HepG2 (cell line): ENCODE data around the gene SMPD1. TPM values are rescaled to one million over a fixed set of nuclear protein-coding genes. Genes with fewer than 3 reads are reported as not detected.

Source experiments
- TFAP4 ChIP-seq: sonication (generic); IDR thresholded peaks from 2 replicates; pipeline ENCODE4 v1.6.1; 2016; ENCODE audit warnings: low read depth, borderline replicate concordance
- TFDP1 ChIP-seq: IDR thresholded peaks from 2 replicates; pipeline ENCODE4 v1.6.1; 2016; ENCODE audit warnings: missing compliant biosample characterization, missing genetic modification reagents, borderline replicate concordance
- ZGPAT ChIP-seq: IDR thresholded peaks from 2 replicates; pipeline ENCODE4 v1.6.1; 2016; ENCODE audit warnings: mild to moderate bottlenecking
- ZHX2 ChIP-seq, 2 experiments: sonication (generic) in 1 of 2; formaldehyde crosslinking in 1 of 2; IDR thresholded peaks; 2 replicates each; pipeline versions ENCODE4 v1.6.1 to v1.9.0; 2014 to 2022; ENCODE audit warnings: antibody characterized with exemption in 1 of 2, borderline replicate concordance in 1 of 2, inconsistent platforms in 1 of 2, low read depth in 1 of 2, missing genetic modification reagents in 1 of 2
- ZNF121 ChIP-seq: sonication (generic); formaldehyde crosslinking; IDR thresholded peaks from 2 replicates; pipeline ENCODE4 v1.5.0; 2020; ENCODE audit warnings: mild to moderate bottlenecking, missing genetic modification reagents
- ZNF143 ChIP-seq: sonication (generic); formaldehyde crosslinking; IDR thresholded peaks from 2 replicates; pipeline ENCODE4 v1.4.0; 2020; ENCODE audit warnings: missing genetic modification reagents
- ZNF629 ChIP-seq: sonication (generic); formaldehyde crosslinking; conservative IDR thresholded peaks from 2 replicates; pipeline ENCODE4 v1.5.0; 2020; ENCODE audit warnings: missing genetic modification reagents
- ZNF775 ChIP-seq: sonication (generic); formaldehyde crosslinking; IDR thresholded peaks from 2 replicates; pipeline ENCODE4 v1.4.0; 2020; ENCODE audit warnings: missing genetic modification reagents, mild to moderate bottlenecking, moderate library complexity, borderline replicate concordance
- polyA plus RNA-seq, 8 experiments: library from polyadenylated mRNA; depleted of rRNA in 3 of 8; stranded (reverse) in 7 of 8; unstranded in 1 of 8; fragments of >200 nt; fragmentation: Illumina TruSeq in 4 of 8; extraction: Trizol in 4 of 8; gene quantifications; 2 replicates each; pipeline versions ENCODE4 v1.2.1 to v1.2.3, GENCODE V29; 2011 to 2016; ENCODE audit warnings: low read depth in 4 of 8, missing spikeins in 1 of 8, mixed read lengths in 1 of 8; ENCODE audit not compliant: insufficient read depth in 1 of 8
- total RNA-seq, 5 experiments: library from RNA; depleted of rRNA; stranded (reverse); fragments of >200 nt; fragmentation: Illumina TruSeq; extraction: Trizol; gene quantifications; 2 replicates each; pipeline ENCODE4 v1.2.3, GENCODE V29; 2016; ENCODE audit warnings: low read depth in 1 of 5

The SMPD1 gene
- total and polyA plus RNA-seq, 2 of the 13 experiments (the other 11 are each of a cell fraction or from before 2014, with no cell fraction given), result 6.3 to 8.4 TPM

GRCh38 chr11:6345366-6345765 is 44.9 kb upstream of the SMPD1 start (continued):
- TF ChIP-seq ZHX2 (IDR thresholded peaks at IDR 0.05; ENCODE audit: low read depth) (no peak), ZHX2 (CRISPR knock-in tag; IDR thresholded peaks at IDR 0.05; ENCODE audit: borderline replicate concordance) (no peak), TFAP4 (no peak), ZGPAT (CRISPR knock-in tag) (no peak), ZNF775 (no peak), ZNF629 (no peak), TFDP1 (CRISPR knock-in tag) (no peak), ZNF143 (no peak), ZNF121 (CRISPR knock-in tag) (no peak)
